Liver (tissue), 3 donors: ENCODE measurements around the gene PPID.

Source experiments
- CTCF ChIP-seq: fragments of 150-350 bp; IDR thresholded peaks from 2 replicates; pipeline ENCODE4 v1.5.1; 2017; ENCODE audit warnings: improper control_type of control experiment, low read depth, low read length; ENCODE audit not compliant: missing input control
- HNF4A ChIP-seq, 2 donors: conservative IDR thresholded peaks; 2 replicates each; pipeline ENCODE4 v1.6.1; 2016; ENCODE audit warnings: antibody characterized with exemption in 2 of 2, mild to moderate bottlenecking in 2 of 2
- MAX ChIP-seq: IDR thresholded peaks from 2 replicates; pipeline ENCODE4 v1.6.1; 2016; ENCODE audit warnings: antibody characterized with exemption
- RXRA ChIP-seq, 2 donors: IDR thresholded peaks; 2 replicates each; pipeline ENCODE4 v1.6.1; 2017 to 2018; ENCODE audit warnings: antibody characterized with exemption in 2 of 2, mild to moderate bottlenecking in 1 of 2
- donor health status: healthy.
- donor health status: healthy.

- TF ChIP-seq CTCF: no peak
- TF ChIP-seq HNF4A (conservative IDR thresholded peaks at IDR 0.05): no peak
- TF ChIP-seq MAX: no peak
- no peak for TF ChIP-seq RXRA (IDR thresholded peaks at IDR 0.05)
Observed at GRCh38 chr4:158710814-158711213, 12.4 kb downstream of the PPID start.
